CD14-positive monocyte (primary cell): ENCODE data around the gene TUNAR. TPM values are rescaled to one million over a fixed set of nuclear protein-coding genes. Genes with fewer than 3 reads are reported as not detected.

Experiments used
- DNase-seq, 3 donors: peaks; one replicate each; pipeline ENCODE4 v3.0.0-alpha.2; 2011 to 2022
- H2AFZ ChIP-seq: 2 replicates; pipeline ENCODE4 v1.6.0; 2012; ENCODE audit warnings: mild to moderate bottlenecking, low read depth, low read length, inconsistent platforms; ENCODE audit not compliant: insufficient read depth, poor library complexity, severe bottlenecking
- H3K27ac ChIP-seq, 2 donors: 1 replicate in 1 of 2; 2 replicates in 1 of 2; pipeline ENCODE4 v1.5.1; 2012 to 2013; ENCODE audit warnings: low read length in 2 of 2, control low read depth in 1 of 2, inconsistent platforms in 1 of 2, low read depth in 1 of 2, mild to moderate bottlenecking in 1 of 2
- H3K27me3 ChIP-seq, 2 donors: one replicate each; pipeline versions ENCODE4 v1.6.0 to v1.6.1; 2011 to 2013; ENCODE audit warnings: low read length in 2 of 2; ENCODE audit not compliant: control insufficient read depth in 2 of 2, insufficient read depth in 2 of 2
- H3K36me3 ChIP-seq, 2 donors: replicated peaks in 1 of 2; 1 replicate in 1 of 2; 2 replicates in 1 of 2; pipeline versions ENCODE4 v1.5.1 to v1.6.1; 2012 to 2013; ENCODE audit warnings: low read length in 2 of 2, control low read depth in 1 of 2, inconsistent platforms in 1 of 2, mild to moderate bottlenecking in 1 of 2; ENCODE audit not compliant: insufficient read depth in 2 of 2, control insufficient read depth in 1 of 2
- H3K4me1 ChIP-seq, 2 donors: 1 replicate in 1 of 2; 2 replicates in 1 of 2; pipeline versions ENCODE4 v1.5.1 to v1.6.1; 2012 to 2013; ENCODE audit warnings: low read length in 2 of 2, control low read depth in 1 of 2, inconsistent platforms in 1 of 2, mild to moderate bottlenecking in 1 of 2, moderate library complexity in 1 of 2; ENCODE audit not compliant: insufficient read depth in 2 of 2, control insufficient read depth in 1 of 2
- H3K4me2 ChIP-seq: replicated peaks from 2 replicates; pipeline ENCODE3; 2012; ENCODE audit warnings: low read length, moderate library complexity, mild to moderate bottlenecking; ENCODE audit not compliant: poor library complexity, severe bottlenecking; ENCODE audit errors: extremely low read depth
- H3K4me3 ChIP-seq, 3 experiments: fragments of 200-600 bp in 1 of 3; sonication (generic) in 1 of 3; replicated peaks in 1 of 3; 1 replicate in 2 of 3; 2 replicates in 1 of 3; pipeline ENCODE4 v1.5.1; 2011 to 2013; ENCODE audit warnings: low read length in 3 of 3, mild to moderate bottlenecking in 3 of 3, control low read depth in 2 of 3, low read depth in 2 of 3, inconsistent platforms in 1 of 3, moderate library complexity in 1 of 3
- H3K79me2 ChIP-seq: 2 replicates; pipeline ENCODE4 v1.6.0; 2012; ENCODE audit warnings: mild to moderate bottlenecking, control low read depth, inconsistent platforms, low read length, moderate library complexity; ENCODE audit not compliant: insufficient read depth
- H3K9ac ChIP-seq: 2 replicates; pipeline ENCODE4 v1.6.0; 2017; ENCODE audit warnings: low read length, mild to moderate bottlenecking; ENCODE audit not compliant: insufficient read depth, poor library complexity, severe bottlenecking
- H3K9me3 ChIP-seq, 2 donors: replicated peaks in 1 of 2; 1 replicate in 1 of 2; 2 replicates in 1 of 2; pipeline versions ENCODE4 v1.5.1 to v1.6.1; 2012 to 2013; ENCODE audit warnings: low read length in 2 of 2, control low read depth in 1 of 2; ENCODE audit not compliant: control insufficient read depth in 1 of 2, insufficient read depth in 1 of 2
- H4K20me1 ChIP-seq: 2 replicates; pipeline ENCODE4 v1.6.0; 2012; ENCODE audit warnings: mild to moderate bottlenecking, low read length, control low read depth, moderate library complexity; ENCODE audit not compliant: insufficient read depth
- H3K27ac Mint-ChIP-seq, 7 donors: one replicate each; pipeline ENCODE4 v1.8.0; 2020; ENCODE audit warnings: mild to moderate bottlenecking in 7 of 7, mixed read lengths in 7 of 7, moderate library complexity in 6 of 7, inconsistent platforms in 2 of 7
- H3K27me3 Mint-ChIP-seq, 3 donors: one replicate each; pipeline ENCODE4 v1.8.0; 2021 to 2022; ENCODE audit warnings: low read depth in 3 of 3, mild to moderate bottlenecking in 3 of 3, mixed read lengths in 3 of 3, moderate library complexity in 3 of 3, inconsistent platforms in 1 of 3
- H3K36me3 Mint-ChIP-seq, 2 donors: one replicate each; pipeline ENCODE4 v1.8.0; 2020; ENCODE audit warnings: mixed read lengths in 2 of 2, inconsistent platforms in 1 of 2, mild to moderate bottlenecking in 1 of 2
- H3K4me1 Mint-ChIP-seq: one replicate; pipeline ENCODE4 v1.8.0; 2020; ENCODE audit warnings: mild to moderate bottlenecking, mixed read lengths
- H3K4me3 Mint-ChIP-seq, 2 donors: one replicate each; pipeline ENCODE4 v1.8.0; 2020; ENCODE audit warnings: mild to moderate bottlenecking in 2 of 2, mixed read lengths in 2 of 2, moderate library complexity in 1 of 2
- H3K9me3 Mint-ChIP-seq, 7 donors: one replicate each; pipeline ENCODE4 v1.8.0; 2020 to 2022; ENCODE audit warnings: mixed read lengths in 7 of 7, mild to moderate bottlenecking in 6 of 7, moderate library complexity in 6 of 7, inconsistent platforms in 2 of 7
- CTCF ChIP-seq: fragments of 200-600 bp; IDR thresholded peaks from one replicate; pipeline ENCODE4 v1.8.0; 2022; ENCODE audit warnings: antibody characterized with exemption, mild to moderate bottlenecking
- WGBS: methylation state at CpG from one replicate; pipeline ENCODE4 v1.1.5; 2013; ENCODE audit warnings: missing lambda C conversion rate; ENCODE audit not compliant: insufficient coverage; 5-methylcytosine and 5-hydroxymethylcytosine counted together
- intact Hi-C, 2 donors: fragments of 100-400 bp; cut with micrococcal nuclease; formaldehyde crosslinking; loops; one replicate each; pipeline versions ENCODE4 v1.15.0 to v1.15.1; 2023
- polyA plus RNA-seq, 3 donors: library from polyadenylated mRNA; depleted of rRNA in 1 of 3; unstranded in 2 of 3; stranded (reverse) in 1 of 3; fragments of 300-500 nt in 2 of 3; fragments of >200 nt in 1 of 3; fragmentation: Illumina TruSeq in 2 of 3; gene quantifications; 1 replicate in 2 of 3; 2 replicates in 1 of 3; pipeline ENCODE4 v1.2.3, GENCODE V29; 2012 to 2021

TUNAR gene
- polyA plus RNA-seq, 3 donors = not detected

- peaks cover 0 to 2% (median 0%) of the 10 kb centered on the region in 3 donors for H3K27me3 Mint-ChIP-seq
- no peaks in the 10 kb centered on the region for H3K4me1 Mint-ChIP-seq
- Histone ChIP-seq H2AFZ (no peak overlapping the region), H3K27ac (no peak overlapping the region), H3K4me2 (no peak overlapping the region), H3K27me3 (no peaks in the 10 kb centered on the region), H3K4me1 (no peaks in the 10 kb centered on the region), H3K9me3 (no peaks in the 10 kb centered on the region), H3K36me3 (no peaks in the 10 kb centered on the region), H3K79me2 (no peaks in the 10 kb centered on the region), H4K20me1 (no peaks in the 10 kb centered on the region), H3K9ac (no peak overlapping the region), H3K4me3 (no peak overlapping the region)
- intact Hi-C loops = no loop called here
- 90% methylated on average over 2 of the region's 3 CpGs for WGBS
- no peak overlapping the region for H3K27ac Mint-ChIP-seq
- peaks cover 0 to 3% (median 0%) of the 10 kb centered on the region in 7 donors for H3K9me3 Mint-ChIP-seq
- no peak for TF ChIP-seq CTCF
- no peak for DNase-seq
- H3K4me3 Mint-ChIP-seq = no peak overlapping the region
- no peaks in the 10 kb centered on the region for H3K36me3 Mint-ChIP-seq
Measured at GRCh38 chr14:95829321-95829720, 47.3 kb upstream of the TUNAR start.

- Mint-ChIP-seq H3K4me1 (no peaks in the 10 kb centered on the region), H3K27me3 (peaks cover 0 to 2% (median 0%) of the 10 kb centered on the region in 3 donors), H3K27ac (peak overlapping the region in 1 of 7 donors; percentile 31), H3K4me3 (no peak overlapping the region), H3K9me3 (peaks cover 0 to 3% (median 1%) of the 10 kb centered on the region in 7 donors), H3K36me3 (no peaks in the 10 kb centered on the region)
- peaks cover 2% of the 10 kb centered on the region in 2 donors for H3K9me3 ChIP-seq
- H3K4me1 ChIP-seq = no peaks in the 10 kb centered on the region
- no peak overlapping the region for H2AFZ ChIP-seq
- no peak overlapping the region for H3K4me2 ChIP-seq
- H3K4me3 ChIP-seq = no peak overlapping the region
- DNase-seq = no peak
- H3K27me3 ChIP-seq = no peaks in the 10 kb centered on the region
- no peak overlapping the region for H3K27ac ChIP-seq
- intact Hi-C loops = no loop called here
- 7% methylated on average over 3 of the region's 3 CpGs for WGBS
- no peak for TF ChIP-seq CTCF
- H3K36me3 ChIP-seq = no peaks in the 10 kb centered on the region
- H3K9ac ChIP-seq = no peak overlapping the region
- no peaks in the 10 kb centered on the region for H4K20me1 ChIP-seq
- no peaks in the 10 kb centered on the region for H3K79me2 ChIP-seq
Measured at GRCh38 chr14:95830386-95830785, 46.2 kb upstream of the TUNAR start.
